GM15510 (cell line): ENCODE measurements around the gene CMTR1.

Experiments used
- POLR2A ChIP-seq: IDR thresholded peaks from 3 replicates; pipeline ENCODE4 v1.6.1; 2011; ENCODE audit warnings: borderline replicate concordance; ENCODE audit not compliant: insufficient read length; ENCODE audit errors: extremely low read depth

CMTR1 gene

DNA sequence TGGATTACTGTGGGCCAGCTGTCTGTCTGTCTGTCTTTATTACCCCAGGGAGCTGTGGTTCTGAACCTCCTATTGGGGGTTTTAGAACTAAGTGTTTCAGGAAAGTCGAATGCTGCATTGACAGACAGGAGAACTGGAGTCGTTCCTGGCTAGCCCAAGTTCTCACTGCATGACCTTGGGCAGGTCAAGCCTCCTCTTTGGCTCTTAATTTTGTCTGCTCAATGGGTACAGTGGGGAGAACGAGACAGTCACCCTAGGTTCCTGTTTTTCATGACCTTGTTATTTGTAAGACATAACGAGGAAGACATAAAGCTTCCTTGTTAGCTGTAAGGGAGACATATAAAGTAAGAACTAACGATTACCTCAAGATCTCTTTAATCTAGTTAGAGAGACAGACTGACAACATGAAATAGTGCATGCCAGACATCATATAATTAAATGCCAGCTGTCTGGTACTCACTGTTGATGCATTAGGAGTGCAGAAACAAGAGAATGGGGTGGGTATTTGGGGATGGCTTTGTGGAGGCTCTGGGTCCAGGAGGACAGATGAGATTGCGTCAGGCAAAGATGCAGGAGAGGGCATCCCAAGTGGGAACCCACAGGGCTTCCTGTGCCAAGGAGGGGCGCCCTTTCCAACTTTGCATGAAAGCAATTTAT is 70.4 kb downstream of the CMTR1 start:
- no peak for TF ChIP-seq POLR2A

DNA sequence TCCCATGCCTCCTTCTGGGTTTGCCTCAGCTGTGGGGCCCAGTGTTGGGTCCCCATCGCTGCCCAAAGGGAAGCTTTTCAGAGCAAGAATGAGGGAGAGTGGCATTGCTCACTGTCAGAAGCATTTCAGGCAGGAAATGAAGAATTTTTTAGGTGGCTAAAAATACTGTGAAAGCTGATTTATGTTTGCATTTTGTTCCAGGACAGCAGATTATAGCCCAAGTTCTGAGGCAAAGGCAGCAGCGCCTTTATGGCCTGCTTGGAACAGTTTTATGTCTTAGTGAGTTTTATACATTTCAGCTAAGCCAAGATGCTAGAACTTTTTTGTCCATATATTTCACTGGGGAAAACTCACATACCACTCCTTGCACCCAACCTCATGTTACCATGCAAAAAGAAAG is 71.0 kb downstream of the CMTR1 start:
- no peak for TF ChIP-seq POLR2A

DNA sequence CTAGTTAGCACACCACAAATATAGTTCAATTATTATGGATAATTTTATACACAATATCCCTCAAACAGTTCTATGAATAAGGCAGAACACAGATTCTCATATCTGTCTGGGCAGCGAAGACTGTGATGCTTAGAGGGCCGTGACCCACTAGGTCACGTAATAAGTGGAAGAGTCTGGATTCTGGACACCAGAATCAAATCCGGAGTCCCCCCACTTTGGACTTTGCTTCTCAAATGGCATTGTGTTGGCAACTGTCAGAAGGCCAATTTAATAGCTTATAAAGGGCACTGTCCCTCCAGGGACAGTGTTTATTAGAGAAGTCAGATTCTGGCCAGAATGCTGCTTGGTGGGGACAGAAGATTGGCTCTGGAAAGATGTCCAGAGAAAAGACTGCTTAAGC is 73.5 kb downstream of the CMTR1 start:
- TF ChIP-seq POLR2A = no peak

DNA sequence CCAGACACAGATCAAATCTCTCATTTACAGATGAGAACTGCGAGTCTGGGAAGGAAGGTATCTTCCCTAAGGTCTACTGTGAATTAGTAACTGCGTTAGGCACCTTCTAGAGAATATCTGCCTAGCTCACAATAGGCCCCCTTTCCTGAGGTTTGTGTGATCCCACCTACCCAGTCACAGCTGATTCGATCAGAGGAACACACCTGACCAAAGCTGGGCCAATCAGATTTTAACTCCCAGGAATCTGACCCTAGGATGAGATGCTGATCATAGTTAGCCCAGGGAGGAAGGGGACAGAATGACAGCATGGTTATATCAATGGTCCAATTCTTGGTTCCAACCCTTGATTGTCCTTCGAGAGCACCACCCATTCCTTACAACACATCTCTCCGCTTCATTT is 74.1 kb downstream of the CMTR1 start:
- no peak for TF ChIP-seq POLR2A

DNA sequence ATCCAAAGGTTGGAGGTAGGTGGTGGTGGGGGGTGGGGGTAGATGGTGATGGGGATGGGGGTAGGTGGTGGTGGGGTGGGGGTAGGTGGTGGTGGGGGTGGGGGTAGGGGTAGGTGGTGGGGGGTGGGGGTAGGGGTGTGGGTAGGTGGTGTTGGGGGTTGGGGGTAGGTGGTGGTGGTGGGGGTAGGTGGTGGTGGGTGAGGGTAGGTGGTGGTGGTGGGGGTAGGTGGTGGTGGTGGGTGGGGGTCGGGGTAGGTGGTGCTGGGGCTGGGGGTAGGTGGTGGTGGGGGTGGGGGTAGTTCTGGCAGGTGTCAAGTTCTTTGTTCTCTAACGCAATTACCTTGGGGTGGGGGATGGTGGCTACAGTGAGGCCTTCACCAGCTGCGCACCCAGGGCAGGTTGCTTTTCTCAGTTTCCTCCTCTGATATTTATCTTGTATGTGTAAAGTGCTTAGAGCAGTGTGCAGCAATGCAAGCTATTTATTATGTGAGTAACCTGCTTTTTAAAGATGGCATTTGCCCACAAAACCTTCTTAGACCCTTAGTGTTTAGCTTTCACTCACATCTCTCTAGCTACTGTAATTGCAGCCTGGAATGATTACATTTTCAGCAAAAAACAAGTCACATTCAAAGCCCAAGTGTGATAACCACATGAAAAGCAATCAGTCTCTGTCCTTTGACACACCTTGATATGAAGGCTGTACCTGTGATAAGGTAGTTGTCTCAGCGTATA is 74.8 kb downstream of the CMTR1 start:
- TF ChIP-seq POLR2A = no peak

DNA sequence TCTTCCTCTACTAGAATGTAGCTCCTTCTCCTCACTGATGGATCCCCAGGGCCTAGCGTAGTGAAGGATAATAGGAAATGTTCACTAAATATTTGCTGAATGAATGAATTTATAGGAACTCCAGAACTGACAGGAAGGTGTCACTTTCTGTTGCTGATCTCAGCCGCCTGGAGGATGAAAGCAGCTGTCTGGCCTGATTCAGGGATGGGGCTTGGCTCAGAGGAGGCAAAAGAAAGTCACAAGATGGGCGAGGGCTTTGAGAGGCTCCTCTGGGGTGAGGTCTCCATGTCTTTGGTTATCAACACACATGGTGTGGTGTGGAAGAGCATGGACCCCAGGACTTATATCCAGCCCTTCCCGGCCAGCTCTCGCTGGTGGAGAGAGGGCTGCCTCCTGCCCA is 78.2 kb downstream of the CMTR1 start:
- no peak for TF ChIP-seq POLR2A

DNA sequence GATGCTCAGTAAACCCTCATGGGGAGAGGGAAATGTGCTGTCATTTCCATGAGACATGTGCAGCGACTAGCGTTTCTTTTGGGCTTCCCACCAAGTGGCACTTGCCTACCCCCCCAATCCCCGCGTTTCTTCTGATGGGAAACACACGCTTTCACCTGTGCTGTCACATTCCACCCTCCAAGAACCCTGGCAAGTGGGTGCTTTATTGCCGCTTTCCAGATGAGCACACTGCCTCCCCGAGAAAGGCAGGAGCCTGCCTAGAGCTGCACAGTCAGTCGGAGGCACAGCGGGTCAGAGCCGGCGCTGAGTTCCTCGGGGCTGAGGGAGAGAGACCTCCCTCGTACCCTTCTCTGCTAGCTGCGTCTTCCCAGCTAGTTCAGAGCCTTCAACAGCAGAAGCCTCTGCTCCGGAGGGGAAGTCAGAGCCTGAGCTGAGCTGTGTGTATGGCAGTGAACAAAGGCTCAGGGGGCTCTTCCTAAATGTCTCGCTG is 78.9 kb downstream of the CMTR1 start:
- TF ChIP-seq POLR2A = no peak

DNA sequence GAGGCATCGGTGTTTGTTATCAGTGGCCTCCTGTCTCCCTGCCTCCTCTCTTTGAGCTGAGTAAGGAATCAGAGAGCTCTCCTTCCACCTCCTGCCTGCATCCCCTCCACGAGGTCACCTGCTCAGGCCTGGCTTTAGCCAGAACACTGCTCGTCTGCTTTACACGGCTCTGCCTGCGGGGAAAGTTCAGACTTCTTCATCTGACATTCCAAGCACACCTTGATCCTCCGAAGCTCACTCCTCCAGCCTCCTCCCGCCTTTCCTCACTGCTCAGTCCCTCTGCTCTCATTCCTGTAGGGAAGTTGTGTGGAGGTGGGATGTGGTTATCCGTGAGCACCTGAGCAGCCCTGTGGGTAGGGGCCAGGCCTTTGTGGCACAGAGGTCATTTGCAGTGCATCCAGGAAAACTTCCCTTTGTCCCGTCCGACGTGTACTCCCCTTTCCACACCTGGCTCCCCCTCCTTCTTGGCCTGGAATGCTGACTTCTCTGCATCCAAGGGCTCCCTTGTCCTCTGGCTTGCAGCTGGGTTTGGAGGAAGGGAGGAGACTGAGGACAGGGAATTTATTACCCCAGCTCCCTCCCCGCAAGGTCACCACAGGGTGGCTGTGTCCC is 79.5 kb downstream of the CMTR1 start:
- no peak for TF ChIP-seq POLR2A

DNA sequence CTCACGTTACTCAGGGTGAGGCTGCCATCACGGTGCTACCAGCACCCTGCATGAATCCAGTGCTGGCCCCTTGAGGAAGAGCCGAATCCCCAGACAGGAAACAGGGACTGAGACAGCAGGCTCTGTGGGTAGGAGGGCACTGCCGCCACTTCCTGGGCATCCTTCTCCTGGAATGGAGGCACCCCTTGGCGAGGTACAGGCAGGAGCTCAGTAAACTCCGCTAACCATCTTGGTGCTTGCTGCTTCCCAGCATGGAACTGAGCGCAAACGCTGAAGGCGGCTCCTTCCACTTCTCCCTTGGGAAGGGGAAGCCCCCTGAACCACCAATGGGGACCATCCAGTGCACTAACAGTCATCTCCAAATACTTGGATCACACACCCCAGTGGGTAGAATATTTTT is 80.1 kb downstream of the CMTR1 start:
- TF ChIP-seq POLR2A = no peak

DNA sequence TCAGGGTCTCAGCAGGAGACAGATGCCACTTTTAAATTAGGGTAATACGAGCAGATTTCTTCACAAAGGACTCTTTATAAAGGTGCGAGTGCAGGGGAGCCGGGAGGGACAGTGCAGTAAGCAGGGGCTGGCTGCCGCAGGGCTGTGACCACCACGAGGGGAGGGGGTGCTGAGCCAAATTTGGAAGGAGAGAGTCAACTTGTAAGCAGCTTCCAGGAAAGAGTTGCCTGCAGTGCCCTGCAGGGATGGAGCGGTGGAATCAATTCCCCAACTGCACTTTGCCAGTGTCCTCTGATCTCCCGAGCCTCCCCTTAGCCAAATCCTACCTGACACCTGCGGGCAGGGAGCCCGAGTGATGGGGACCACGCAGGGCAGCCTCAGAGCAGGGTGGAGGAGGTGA is 80.6 kb downstream of the CMTR1 start:
- TF ChIP-seq POLR2A = no peak

DNA sequence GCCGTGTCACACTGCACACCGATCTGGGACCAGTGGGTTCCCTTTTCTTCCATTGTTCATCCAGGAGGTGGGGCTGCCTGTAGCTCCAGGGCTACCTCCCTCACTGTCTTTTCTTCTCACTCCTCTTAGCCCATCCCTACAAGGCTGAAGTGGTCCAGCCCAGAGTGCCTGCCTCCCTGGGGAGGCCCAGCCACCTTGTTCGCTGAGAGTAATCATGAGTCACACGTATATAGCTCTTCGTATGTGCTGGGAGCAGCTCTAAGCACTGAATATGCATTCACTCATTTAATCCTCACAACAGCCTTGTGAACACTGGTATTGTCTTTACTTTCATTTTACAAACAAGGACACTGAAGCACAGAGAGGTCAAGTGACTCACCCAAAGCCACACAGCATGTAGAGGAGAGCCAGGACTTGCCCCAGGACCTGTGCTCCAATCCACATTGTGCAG is 81.3 kb downstream of the CMTR1 start:
- TF ChIP-seq POLR2A = no peak

DNA sequence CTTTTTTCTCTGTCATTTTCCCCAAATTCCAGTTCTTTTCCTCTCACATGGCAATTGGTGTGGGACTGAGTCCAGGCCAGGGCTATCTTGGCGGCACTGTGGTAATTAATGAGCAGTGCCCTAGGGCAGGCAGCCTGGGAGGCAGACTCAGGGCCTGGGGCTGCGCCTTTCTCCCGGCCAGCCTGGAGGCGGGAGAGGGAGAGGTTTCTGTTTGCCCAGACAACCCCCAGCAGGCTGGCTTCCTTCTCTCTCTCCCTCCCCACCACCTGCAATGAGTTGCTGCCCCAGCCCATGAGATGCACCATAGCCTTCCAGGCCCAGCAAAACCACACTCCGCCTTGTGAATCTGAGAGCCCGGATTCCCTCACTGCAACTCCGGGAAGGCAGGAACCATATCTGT is 81.8 kb downstream of the CMTR1 start:
- TF ChIP-seq POLR2A = no peak

DNA sequence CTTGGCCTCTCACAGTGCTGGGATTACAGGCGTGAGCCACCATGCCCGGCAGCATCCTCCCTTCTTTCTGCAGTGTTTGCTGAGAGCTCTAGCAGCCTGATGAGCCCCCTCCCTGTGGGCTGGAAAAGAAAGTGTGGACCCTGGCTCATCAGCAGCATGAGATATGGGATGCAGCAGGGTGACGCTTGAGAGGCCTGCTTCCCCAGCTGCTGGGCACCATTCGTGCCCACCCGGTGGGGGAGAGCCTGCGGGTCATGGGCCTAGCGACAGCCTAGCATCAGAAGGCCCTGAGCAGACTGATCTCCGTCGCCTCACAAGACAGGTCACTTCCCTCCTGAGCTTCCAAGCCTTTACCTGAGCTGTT is 82.7 kb downstream of the CMTR1 start:
- TF ChIP-seq POLR2A = no peak

DNA sequence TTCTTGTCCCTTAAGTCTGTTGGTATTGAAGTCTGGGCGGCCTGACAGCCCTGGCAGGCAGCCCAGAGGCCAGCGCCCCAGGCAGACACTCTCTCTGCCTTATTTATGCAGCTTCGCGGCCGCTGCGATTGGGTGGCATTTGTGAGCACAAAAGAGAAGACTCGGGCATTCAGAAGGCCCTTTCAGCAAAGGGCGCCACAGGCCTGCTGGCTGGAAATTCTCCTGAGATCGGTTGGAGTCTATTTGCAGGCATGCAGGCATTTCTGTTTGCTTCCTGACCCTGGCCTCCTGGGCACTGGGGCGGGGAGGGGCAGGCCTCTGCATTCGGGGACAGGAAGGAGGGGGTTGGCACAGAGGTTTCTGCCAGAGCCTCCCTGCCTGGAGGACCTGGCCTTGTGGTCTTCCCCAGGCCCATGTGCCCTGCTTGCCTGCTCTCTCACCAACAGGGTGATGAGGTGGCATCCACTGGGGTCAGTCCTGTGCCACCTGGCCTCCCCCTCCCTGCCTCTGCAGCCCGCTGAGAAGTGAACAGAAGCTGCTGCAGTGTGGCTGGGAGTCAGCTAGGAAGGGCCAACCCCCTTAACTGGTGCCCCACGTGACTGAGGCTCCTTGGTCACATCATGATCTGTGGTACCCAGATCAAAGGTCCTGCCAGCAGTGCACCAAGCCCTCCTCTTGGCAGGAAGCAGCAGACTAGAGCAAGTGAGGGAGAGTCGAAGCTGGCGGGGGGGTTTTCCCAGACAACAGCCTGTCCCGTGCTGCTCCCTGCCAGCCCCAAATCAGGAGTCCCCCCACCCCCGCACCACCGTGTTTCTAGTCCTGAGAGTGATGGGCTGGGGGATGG is 83.3 kb downstream of the CMTR1 start:
- TF ChIP-seq POLR2A = peak; percentile 11

DNA sequence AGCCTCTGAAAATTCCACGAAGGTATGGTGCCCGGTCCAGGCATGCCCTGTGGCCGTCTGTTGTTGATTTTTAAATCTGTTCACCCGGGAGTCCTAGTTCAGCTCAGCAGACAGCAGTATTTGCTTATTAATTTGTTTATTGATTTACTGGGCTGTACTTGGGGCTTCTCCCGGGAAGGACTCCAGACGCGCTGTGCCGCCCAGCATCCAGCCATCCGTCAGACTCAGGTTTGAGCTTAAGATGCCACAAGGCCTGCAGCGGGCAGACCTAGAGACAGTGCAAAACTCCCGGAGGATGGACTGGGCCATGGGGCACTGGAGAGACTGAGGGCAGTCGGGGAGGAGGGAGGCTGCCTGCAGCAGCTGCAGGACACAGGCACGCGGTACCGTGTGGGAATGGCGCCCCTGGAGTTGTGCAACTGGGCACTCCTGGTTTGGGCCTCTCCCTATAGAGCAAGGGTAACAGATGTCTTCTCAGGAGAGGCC is 83.9 kb downstream of the CMTR1 start:
- TF ChIP-seq POLR2A = no peak
